GM12892 (cell line): ENCODE measurements around the gene COL4A4.

ENCODE experiments used
- POLR2A ChIP-seq: IDR thresholded peaks from 2 replicates; pipeline ENCODE4 v1.6.1; 2011; ENCODE audit warnings: low read depth, low read length, control low read depth
- POLR2AphosphoS5 ChIP-seq: IDR thresholded peaks from 2 replicates; pipeline ENCODE4 v1.6.1; 2011; ENCODE audit warnings: low read depth, low read length, control low read depth
- TAF1 ChIP-seq: IDR thresholded peaks from 2 replicates; pipeline ENCODE4 v1.6.1; 2011; ENCODE audit warnings: low read depth, mild to moderate bottlenecking, control low read depth, low read length, borderline replicate concordance

DNA sequence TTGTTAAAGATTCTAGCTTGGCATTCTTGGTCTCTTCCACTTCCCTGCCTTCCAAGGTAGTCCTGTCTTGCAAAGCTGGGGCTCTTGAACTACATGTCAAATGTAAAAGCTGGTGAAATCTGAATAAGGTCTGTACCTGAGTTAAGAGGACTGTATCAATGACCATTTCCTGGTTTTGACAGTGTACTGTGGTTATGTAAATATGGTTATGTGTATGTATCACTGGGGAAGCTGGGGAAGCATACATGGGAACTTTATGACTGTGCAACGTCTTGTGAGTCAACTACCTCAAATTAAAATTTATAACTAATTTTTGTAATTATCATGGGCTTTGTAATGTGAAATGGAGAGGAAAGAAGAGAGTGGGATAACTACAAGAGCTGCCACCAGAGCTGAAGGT, 81.7 kb downstream of the COL4A4 start:
- no peak for TF ChIP-seq POLR2A
- no peak for TF ChIP-seq TAF1
- no peak for TF ChIP-seq POLR2AphosphoS5
